Keratinocyte (primary cell): ENCODE results near the gene RBM8A.

Experiments used
- EZH2 ChIP-seq: IDR thresholded peaks from one replicate; pipeline ENCODE4 v1.6.1; 2012; ENCODE audit warnings: inconsistent platforms, mild to moderate bottlenecking, low read length, moderate library complexity
- TF ChIP-seq, protein P1 (sequence below), 3 experiments: IDR thresholded peaks in 1 of 3; conservative IDR thresholded peaks in 1 of 3; optimal IDR thresholded peaks in 1 of 3; 2 replicates in 2 of 3; 3 replicates in 1 of 3; pipeline versions ENCODE3 to v1.5.1; 2011; ENCODE audit warnings: low read length in 3 of 3, mild to moderate bottlenecking in 3 of 3, moderate library complexity in 2 of 3, control low read depth in 1 of 3, inconsistent platforms in 1 of 3; ENCODE audit not compliant: insufficient read depth in 2 of 3; ENCODE audit errors: extremely low read depth in 1 of 3

DNA sequence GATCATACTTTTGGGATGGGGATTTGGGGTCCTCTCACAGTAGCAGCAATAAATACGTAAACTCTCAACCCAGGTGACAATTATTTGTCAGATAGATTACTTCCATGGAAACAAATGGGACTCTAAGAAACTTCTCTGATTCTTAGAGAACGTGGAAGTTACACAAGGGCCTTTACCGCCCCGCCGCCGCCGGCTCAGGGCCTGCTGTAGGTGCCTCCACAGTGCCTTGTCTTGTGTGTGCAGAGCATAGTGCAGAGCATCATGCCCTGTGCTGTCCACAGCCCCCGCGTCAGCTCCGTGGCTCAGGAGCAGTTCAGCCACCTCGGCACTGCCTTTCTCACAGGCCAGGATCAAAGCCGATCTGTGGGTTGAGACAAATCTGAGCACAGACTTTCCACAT, 52.6 kb downstream of the RBM8A start:
- TF ChIP-seq, protein P1, sequence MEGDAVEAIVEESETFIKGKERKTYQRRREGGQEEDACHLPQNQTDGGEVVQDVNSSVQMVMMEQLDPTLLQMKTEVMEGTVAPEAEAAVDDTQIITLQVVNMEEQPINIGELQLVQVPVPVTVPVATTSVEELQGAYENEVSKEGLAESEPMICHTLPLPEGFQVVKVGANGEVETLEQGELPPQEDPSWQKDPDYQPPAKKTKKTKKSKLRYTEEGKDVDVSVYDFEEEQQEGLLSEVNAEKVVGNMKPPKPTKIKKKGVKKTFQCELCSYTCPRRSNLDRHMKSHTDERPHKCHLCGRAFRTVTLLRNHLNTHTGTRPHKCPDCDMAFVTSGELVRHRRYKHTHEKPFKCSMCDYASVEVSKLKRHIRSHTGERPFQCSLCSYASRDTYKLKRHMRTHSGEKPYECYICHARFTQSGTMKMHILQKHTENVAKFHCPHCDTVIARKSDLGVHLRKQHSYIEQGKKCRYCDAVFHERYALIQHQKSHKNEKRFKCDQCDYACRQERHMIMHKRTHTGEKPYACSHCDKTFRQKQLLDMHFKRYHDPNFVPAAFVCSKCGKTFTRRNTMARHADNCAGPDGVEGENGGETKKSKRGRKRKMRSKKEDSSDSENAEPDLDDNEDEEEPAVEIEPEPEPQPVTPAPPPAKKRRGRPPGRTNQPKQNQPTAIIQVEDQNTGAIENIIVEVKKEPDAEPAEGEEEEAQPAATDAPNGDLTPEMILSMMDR (optimal IDR thresholded peaks at IDR 0.05 in 1 of 3, IDR thresholded peaks at IDR 0.05 in 1 of 3, conservative IDR thresholded peaks at IDR 0.05 in 1 of 3; ENCODE audit: extremely low read depth in 1 of 3, insufficient read depth in 2 of 3, low read length in 3 of 3), result no peak
- no peak for TF ChIP-seq EZH2
